WERI-Rb-1 (cell line): ENCODE measurements around the gene TMEM9.

Experiments used
- DNase-seq: peaks from one replicate; pipeline ENCODE4 v3.0.0-alpha.2; 2020
- H3K27ac ChIP-seq: fragments of 250-450 bp; sonication (Bioruptor Pico); 2 replicates; pipeline ENCODE4 v1.5.1; 2020; ENCODE audit warnings: mild to moderate bottlenecking, moderate library complexity
- H3K27me3 ChIP-seq: fragments of 250-450 bp; sonication (Bioruptor Pico); 2 replicates; pipeline ENCODE4 v1.5.1; 2021; ENCODE audit warnings: mild to moderate bottlenecking, low read depth, moderate library complexity; ENCODE audit not compliant: insufficient read depth, severe bottlenecking
- H3K36me3 ChIP-seq: fragments of 250-450 bp; sonication (Bioruptor Pico); 2 replicates; pipeline ENCODE4 v1.5.1; 2020; ENCODE audit warnings: mild to moderate bottlenecking, moderate library complexity
- H3K4me3 ChIP-seq: 2 replicates; pipeline ENCODE4 v1.5.1; 2011; ENCODE audit warnings: low read depth, mild to moderate bottlenecking, control low read depth, low read length
- H3K9me3 ChIP-seq: fragments of 250-450 bp; sonication (Bioruptor Pico); 2 replicates; pipeline ENCODE4 v1.5.1; 2021; ENCODE audit warnings: mild to moderate bottlenecking, moderate library complexity; ENCODE audit not compliant: severe bottlenecking
- TF ChIP-seq, protein P1 (sequence below): IDR thresholded peaks from 2 replicates; pipeline ENCODE4 v1.5.1; 2011; ENCODE audit warnings: low read depth, mild to moderate bottlenecking, control low read depth, inconsistent platforms, low read length

Gene TMEM9

DNA sequence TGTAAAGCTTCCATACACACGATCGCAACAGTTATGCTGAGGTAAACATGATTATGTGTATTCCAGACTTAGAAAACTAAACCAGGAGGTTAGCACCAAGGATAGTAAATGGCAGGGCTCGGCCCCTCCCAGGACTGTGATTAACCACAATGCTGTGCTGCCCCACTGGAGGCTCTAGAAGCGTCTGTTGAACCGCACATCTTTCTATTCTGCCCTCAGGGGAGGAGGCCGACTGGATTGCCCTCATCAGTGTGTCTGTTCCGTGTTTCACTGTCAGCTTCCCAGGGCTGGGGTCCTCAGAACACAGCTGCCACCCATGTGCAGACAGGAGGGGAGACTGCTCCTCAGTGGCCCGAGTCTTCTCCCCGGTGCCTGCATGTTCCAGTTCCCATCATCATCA, 14.5 kb downstream of the TMEM9 start:
- DNase-seq, result no peak
- Histone ChIP-seq H3K36me3 (peaks cover 92% of the 10 kb centered on the region), H3K27me3 (no peaks in the 10 kb centered on the region), H3K9me3 (no peaks in the 10 kb centered on the region), H3K4me3 (no peak overlapping the region), H3K27ac (peak overlapping the region; percentile 40)
- TF ChIP-seq, protein P1, sequence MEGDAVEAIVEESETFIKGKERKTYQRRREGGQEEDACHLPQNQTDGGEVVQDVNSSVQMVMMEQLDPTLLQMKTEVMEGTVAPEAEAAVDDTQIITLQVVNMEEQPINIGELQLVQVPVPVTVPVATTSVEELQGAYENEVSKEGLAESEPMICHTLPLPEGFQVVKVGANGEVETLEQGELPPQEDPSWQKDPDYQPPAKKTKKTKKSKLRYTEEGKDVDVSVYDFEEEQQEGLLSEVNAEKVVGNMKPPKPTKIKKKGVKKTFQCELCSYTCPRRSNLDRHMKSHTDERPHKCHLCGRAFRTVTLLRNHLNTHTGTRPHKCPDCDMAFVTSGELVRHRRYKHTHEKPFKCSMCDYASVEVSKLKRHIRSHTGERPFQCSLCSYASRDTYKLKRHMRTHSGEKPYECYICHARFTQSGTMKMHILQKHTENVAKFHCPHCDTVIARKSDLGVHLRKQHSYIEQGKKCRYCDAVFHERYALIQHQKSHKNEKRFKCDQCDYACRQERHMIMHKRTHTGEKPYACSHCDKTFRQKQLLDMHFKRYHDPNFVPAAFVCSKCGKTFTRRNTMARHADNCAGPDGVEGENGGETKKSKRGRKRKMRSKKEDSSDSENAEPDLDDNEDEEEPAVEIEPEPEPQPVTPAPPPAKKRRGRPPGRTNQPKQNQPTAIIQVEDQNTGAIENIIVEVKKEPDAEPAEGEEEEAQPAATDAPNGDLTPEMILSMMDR, result no peak

DNA sequence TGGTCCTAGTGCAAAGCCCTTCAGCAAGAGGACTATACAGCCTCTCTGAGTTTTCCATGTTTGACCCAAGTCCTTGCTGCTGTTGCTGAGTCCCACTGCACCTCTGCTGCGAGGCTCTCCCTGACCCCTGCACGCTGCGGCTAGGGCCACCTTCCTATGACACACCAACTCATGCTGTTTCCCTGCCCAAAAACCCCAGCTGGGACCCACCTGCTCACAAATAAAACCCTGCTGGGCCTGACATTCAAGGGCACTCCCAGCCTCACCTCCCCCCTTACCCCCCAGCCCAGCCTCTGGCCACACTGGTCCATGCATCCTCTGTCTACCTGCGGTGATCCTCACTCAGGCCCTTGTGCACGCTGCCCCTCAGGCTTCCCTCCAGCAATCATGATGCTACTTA, 15.0 kb downstream of the TMEM9 start:
- Histone ChIP-seq H3K36me3 (peaks cover 92% of the 10 kb centered on the region), H3K27ac (peak overlapping the region; percentile 62), H3K27me3 (no peaks in the 10 kb centered on the region), H3K4me3 (no peak overlapping the region), H3K9me3 (no peaks in the 10 kb centered on the region)
- DNase-seq, result no peak
- TF ChIP-seq, protein P1, result no peak

GRCh38 chr1:201138311-201138840, 15.9 kb downstream of the TMEM9 start:
- TF ChIP-seq, protein P1, result no peak
- Histone ChIP-seq H3K4me3 (no peak overlapping the region), H3K27me3 (no peaks in the 10 kb centered on the region), H3K9me3 (no peaks in the 10 kb centered on the region), H3K27ac (peak overlapping the region; percentile 62), H3K36me3 (peaks cover 87% of the 10 kb centered on the region)
- peak; percentile 75 for DNase-seq

DNA sequence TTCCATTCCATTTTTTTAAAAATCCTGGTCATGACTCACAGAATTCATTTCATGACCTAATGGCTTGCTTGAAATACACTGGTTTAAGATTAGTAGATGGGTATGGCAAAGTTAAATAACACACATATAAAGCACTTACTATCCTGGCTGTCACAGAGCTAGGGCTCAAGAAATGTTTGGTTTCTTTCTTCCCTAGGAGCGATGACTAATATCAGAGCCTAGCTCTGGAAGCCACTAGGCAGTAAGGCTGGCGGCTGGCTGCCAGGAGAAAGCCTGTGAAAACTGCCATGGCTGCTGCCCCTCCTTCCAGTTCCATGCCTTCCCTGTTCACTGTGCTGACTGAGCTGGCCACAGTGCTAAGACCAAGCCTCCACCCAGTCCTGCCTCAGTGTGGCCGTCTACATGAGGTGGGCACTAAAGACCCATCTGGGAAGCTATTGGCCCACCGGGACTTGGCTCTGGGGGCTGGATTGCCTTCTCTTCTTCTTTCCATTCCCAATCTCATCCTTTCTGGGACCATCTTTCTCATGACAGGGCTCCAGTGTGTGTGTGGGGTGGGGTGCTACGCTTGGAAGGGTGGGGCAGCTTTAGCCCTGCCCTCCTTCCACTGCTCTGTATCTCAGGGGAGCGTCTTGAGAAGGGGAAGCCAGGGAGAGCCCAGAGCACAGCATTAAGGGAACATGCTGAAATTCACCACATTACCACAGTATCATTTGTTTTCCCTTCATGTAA, 16.5 kb downstream of the TMEM9 start:
- Histone ChIP-seq H3K27me3 (no peaks in the 10 kb centered on the region), H3K36me3 (peaks cover 84% of the 10 kb centered on the region), H3K9me3 (no peaks in the 10 kb centered on the region), H3K4me3 (no peak overlapping the region), H3K27ac (peak overlapping the region; percentile 62)
- TF ChIP-seq, protein P1, result no peak
- DNase-seq, result no peak

GRCh38 chr1:201137024-201137392, 17.3 kb downstream of the TMEM9 start:
- peaks cover 76% of the 10 kb centered on the region for H3K36me3 ChIP-seq
- H3K9me3 ChIP-seq, result no peaks in the 10 kb centered on the region
- TF ChIP-seq, protein P1, result no peak
- no peaks in the 10 kb centered on the region for H3K27me3 ChIP-seq
- H3K27ac ChIP-seq, result peak overlapping the region; percentile 62
- no peak for DNase-seq
- no peak overlapping the region for H3K4me3 ChIP-seq
